Inflammatory macrophage (primary cell): ENCODE measurements around the gene CLPTM1L.
"Not testable (repeated sequence)": the region's sequence is repeated elsewhere in the genome, so short reads cannot be mapped to it uniquely, and the experiment has no call there.

Experiments
- DNase-seq, 2 donors: peaks; one replicate each; pipeline ENCODE4 v3.0.0-alpha.2; 2020 to 2022

CLPTM1L gene

DNA sequence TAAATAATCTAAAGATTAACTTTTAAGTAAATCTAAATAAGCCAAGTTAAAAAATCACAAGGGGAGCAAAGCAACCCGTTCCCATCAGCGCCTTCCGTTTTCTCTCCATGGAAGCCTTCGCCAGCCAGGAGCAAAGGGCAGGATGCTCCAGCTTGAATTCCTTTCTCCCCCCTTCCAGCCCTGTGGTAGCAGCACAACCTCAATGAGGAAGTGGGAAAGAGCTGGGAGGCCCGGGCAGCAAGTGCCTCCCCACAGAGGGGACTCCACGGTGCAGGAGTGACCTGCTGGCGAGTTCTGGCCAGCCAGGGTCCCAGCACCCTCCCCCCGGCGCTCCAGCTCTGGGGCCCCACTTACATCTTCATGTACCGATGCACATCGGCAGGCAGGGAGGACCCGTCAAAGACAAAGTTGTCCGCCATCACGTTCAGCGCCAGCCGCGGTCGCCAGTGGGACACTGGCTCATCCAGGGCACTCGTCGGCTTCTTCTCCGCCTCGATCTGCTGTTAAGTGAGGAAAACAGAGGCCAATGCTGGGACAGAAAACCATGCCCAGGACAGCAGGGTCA is 6.3 kb downstream of the CLPTM1L start:
- DNase-seq: no peak

DNA sequence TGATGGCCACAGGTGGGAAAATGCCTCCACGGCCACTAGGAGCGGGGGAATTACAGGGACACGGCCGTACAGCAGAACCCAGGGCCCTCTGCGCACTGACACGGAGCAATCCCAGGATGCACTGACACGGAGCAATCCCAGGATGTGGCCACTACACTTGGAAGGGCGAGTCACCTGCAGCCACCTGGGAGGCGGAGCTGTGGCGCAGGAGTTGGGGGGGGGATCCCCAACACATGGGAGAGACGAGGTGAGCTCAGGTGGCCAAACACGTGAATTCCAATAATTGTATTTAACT is 6.8 kb downstream of the CLPTM1L start:
- DNase-seq: no peak

DNA sequence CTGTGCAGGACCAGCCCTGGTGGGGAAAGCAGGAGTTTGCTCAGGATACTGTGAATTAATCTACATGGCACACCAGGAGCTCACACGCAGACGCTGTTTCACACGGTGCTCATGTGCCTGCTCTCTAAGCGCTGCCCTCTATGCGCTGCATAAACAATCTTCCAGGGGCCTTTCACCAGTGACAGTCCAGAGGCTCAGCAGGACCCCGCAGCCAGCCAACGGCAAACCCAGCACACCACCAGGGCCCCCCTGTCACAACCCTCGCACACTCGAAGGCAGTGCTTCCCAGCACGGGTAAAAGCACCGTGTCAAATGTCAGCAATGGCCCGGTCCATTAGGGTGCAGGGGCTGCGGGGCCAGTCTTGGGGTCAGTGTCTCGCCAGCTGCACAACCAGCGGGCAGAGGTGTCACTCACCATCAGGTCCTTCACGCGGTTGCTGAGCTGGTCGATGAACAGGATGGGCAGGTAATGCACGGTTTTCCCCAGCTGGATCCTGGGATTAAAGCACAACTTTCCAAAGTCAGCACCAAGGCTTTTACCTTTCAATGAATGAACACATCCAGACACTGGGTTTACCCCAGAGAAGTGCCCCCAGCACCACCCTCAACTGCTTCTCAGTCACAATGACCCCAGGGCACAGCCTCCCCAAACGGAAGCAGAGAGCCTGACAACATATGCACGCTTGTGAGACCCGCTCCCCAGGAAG is 7.3 kb downstream of the CLPTM1L start:
- DNase-seq: no peak

DNA sequence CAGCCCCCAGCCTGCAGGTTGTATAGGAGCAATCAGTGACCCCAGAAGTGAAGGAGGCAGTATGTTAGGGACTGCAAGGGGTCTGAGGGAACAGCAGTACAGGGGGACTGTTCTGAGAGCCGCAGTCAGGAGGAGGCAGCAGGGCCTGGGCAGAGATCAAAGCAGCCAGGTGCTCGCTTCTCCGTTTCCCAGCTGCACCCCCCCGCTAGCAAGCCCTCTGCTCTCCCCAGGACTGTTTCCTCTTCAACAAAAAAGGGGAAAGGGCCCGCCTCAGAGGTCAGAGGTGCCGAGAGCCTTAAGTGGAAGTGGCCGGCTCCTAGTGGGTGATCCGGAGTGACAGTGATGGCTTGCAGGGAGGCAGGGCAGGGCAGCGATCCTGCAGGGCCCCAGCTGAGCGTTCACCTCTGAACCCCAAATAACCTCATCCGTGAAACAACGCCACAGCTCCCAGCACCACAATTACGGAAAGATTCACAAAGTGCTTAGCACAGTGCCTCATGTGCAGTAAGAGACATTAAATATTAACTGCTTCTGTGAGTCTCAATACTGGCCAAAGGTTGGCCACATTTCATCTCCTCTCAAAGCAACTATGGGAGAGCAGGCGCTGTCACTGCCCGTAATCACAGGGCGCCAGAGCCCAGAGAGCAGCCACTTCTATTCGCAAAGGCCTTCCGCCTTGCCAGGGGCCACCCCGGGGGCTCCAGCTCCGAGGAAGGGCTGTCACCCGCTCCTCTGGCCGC is 8.0 kb downstream of the CLPTM1L start:
- no peak for DNase-seq

DNA sequence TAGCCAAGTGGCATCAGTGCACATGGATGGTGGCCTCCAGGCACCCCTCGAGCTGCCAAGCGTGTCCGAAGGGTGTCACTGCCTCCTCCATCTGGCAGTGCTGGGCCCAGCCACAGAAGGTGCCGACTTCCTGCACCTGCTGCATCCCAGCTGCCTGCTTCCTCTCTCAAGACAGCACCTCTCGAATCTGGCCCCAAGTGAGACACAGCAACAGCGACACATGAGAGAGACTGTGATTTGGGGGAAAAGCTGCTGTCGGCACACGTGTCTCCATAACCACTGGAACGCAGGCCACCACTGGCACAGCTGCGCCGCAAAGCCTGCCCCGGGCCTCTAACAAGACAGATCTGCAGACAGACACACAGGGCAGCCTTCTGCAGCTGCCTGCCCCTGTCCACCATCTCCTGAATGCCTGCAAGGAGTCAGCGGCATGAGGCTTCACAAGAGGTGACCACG is 8.8 kb downstream of the CLPTM1L start:
- no peak for DNase-seq

DNA sequence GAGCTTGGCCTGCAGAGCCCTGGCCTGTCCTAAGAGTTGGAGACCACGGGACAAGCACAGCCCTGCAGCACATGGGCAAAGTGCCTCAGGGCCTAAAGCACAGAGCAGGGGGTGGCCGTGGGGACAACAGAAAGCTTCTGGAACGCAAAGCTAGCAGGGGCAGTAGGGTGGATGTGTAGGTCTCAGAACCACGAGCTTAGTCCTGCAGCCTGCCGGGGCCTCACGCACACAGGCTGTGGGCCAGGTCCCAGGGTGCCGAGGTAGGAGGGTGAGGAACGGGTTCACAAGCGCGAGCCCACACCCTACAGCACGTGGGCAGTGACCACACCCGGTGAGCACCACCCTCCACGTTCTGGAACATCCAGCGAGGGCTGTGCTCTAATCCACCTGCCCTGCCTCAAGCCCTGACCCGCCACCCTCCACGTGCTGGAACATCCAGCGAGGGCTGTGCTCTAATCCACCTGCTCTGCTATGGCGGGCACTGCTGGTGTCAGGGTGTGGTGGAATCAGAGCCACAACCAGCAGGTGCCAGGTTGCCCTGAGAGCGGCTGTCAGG is 9.3 kb downstream of the CLPTM1L start:
- DNase-seq: no peak

DNA sequence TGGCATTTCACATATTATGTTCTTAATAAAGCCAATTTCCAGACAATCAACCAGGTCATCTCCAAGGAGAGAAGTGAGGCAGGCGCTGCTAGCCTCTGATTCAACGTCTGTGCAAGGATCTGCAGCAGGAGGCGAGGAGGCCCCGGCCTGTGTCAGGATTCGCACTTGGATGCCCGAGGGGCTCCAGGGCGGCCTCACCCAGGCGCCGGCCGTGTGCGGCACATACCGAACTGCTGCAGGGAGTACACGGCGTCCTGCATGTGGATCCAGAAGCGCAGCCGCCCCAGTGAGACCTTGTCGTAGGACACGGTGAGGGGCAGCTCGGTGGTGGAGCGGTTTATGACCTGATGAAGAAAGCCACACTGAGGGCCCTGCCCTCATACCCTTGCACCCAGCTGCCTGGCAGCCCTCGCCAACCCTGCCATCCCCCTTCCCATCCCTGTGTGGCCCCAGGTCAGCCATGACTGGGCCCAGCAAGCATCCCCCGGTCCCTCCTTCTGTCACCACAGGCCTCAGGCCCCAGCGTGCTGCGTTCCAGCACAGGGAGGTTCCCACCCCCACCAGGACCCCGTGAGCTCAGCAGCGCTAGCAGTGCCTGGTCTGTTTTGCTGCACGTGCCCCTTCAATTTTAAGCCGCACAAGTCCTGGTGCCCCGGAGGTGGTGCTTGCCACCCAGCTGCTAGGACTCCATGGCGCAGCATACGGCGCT is 9.9 kb downstream of the CLPTM1L start:
- no peak for DNase-seq

DNA sequence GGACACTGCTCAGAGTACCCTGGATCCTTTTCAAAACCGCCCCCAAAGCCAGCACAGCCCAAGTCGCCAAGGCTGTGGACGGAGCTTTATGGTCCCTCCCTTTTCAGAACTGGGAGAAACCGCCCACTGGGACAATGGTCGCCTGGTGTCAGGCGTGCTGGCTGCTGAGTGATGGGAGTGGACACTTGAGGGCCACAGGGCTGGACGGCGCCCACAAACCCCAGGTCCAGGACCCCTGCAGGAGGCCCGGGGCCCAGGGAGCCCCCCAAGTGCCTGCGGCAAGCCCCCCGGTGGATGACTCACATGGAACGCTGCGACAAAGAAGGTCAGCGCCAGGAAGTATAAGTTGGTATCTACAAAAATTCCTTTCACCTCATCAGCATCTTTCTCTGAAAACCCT is 10.9 kb downstream of the CLPTM1L start:
- DNase-seq: no peak

DNA sequence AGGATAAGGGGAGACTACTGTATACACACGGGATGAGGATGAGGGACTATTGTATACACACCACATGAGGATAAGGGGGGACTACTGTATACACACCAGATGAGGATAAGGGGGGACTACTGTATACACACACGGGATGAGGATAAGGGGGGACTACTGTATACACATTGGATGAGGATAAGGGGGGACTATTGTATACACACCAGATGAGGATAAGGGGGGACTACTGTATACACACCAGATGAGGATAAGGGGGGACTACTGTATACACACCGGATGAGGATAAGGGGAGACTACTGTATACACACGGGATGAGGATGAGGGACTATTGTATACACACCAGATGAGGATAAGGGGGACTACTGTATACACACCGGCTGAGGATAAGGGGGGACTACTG is 11.6 kb downstream of the CLPTM1L start:
- DNase-seq: not testable (repeated sequence)

DNA sequence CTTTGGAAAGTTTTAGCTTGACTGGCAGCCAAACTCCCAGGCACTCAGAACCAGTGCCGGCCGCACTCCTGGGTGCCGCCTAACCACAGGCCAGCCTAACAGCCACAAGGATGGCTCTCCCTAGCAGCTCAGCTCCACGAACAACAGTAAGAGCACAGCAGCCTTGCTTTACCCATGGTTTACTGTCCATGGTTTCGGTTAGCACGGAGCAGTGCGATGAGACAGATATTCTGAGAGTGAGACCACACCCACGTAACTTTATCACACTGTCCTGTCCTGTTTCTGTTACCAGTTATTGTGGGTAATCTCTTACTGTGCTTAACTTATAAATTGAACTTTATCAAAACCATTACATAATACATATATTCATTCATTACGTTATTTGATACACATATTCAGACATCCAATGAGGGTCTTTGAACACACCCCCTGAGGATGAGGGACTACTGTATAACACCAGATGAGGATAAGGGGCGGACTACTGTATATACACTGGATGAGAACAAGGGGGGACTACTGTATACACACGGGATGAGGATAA is 12.4 kb downstream of the CLPTM1L start:
- no peak for DNase-seq

DNA sequence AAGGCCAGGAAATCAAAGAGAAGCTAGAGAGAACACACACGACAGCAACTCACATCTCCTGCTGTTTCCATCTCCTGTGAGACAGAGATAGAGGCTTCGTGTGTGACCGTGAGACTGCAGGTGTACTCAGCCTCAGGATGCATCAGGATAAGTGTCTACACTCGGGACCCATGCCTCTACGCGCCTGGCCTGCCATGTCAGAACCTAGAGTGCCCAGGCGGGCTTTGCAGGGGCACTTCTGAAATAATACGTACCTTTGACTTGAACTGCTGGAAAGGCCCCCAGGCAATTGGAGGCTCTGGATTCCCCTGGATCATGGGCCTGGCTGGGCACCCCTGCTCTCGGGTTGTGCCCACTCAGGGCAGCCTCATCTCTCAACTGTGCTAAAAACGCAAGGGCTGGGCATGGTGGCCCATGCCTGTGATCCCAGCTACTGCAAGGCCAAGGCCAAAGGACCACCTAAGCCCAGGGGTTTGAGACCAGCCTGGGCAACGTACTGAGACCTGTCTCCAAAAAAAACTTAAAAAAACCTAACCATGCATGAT is 13.0 kb downstream of the CLPTM1L start:
- no peak for DNase-seq

DNA sequence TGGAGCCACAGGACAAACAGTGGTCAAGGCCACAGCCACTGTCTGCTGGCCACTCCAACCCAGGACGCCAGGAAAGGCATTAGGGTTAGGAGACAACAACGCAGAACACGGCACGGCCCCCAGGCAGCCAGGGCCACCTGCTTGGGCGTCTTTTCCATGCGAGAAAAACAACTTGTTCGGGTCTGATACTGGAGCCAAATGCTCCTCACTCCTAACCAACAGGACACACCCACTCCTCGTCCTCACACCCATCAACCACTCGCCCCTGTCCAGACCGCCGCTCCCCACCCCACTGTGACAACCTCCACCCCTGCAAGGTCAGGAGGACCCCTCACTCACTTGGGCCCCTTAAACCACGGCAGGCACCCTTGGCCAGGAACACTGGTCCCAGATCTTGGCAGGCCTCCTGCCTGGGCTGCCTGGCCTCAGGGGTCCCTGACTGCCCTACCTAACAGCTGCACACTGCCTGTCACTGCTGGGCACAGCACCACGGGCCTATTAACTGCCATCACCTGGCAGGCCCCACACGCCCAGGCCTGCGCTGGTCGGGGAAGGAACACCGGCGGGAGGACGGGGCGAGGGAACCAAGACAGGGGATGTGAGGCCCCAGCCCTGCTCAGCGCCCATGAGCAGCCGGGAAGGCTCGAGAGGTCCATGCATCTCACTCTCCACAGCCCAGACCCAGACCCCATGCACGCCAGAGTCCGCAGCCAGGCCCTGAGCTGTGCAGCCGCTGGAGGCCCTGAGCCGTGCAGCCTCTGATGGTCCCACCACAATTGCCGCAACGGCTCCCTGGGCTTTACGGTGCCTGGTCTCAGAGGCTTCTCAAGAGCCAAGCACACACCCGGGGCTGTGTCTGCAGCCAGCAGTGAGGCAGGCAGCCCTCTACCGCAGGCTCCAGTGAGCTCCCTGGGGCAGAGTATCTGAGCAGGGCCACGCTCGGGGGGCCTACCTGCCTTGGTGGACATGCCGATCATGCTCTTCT is 13.8 kb downstream of the CLPTM1L start:
- DNase-seq: no peak

DNA sequence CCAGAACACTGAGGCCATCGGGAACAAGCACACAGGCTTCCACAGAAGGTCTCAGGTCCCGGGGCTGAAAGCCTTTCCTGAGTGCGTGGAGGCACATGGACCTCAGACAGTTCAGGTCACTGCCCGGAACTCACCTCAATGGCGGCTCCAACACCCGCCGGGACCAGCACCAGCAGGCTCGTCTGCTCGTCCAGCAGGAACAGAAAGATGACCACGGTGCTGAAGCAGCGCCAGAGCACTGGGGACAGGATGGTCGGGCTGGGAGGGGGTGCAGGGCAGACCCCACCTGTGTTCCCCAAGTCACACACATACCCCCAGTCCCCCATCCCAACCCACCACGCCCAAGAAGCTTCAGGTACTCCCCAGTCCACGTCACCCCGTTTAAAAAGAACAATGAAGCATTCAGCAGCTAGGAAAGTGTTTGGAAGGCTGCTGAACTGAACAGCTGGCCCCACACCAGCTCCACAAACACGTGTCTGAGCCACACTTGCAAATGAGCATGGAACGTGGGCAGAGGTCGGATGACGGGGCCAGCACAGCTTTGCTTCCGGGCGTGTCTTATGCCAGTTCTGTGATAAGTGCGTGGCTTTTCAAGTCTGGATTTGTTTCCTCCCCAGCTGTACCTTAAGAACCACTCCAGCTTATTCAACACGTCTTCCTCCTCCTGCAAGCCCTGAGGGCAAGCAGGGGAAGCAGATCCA is 14.6 kb downstream of the CLPTM1L start:
- no peak for DNase-seq

DNA sequence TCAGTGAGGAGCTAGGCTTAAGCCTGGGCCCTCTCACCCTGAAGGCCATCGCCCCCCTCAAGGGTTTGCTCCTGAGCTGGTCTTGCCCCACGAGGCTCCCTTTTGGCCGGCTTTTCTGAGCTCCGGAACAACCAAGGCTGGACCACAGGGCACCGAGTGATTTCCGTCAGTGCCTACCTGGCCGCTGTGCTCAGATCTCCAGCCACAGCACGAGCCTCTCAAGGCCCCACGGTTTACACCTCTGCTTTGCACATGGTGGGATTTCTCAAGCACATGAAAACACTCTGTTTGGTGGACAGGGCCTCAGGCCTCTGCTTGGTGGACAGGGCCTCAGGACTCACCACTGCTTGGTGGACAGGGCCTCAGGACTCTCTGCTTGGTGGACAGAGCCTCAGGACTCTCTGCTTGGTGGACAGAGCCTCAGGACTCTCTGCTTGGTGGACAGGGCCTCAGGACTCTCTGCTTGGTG is 15.8 kb downstream of the CLPTM1L start:
- DNase-seq: no peak

DNA sequence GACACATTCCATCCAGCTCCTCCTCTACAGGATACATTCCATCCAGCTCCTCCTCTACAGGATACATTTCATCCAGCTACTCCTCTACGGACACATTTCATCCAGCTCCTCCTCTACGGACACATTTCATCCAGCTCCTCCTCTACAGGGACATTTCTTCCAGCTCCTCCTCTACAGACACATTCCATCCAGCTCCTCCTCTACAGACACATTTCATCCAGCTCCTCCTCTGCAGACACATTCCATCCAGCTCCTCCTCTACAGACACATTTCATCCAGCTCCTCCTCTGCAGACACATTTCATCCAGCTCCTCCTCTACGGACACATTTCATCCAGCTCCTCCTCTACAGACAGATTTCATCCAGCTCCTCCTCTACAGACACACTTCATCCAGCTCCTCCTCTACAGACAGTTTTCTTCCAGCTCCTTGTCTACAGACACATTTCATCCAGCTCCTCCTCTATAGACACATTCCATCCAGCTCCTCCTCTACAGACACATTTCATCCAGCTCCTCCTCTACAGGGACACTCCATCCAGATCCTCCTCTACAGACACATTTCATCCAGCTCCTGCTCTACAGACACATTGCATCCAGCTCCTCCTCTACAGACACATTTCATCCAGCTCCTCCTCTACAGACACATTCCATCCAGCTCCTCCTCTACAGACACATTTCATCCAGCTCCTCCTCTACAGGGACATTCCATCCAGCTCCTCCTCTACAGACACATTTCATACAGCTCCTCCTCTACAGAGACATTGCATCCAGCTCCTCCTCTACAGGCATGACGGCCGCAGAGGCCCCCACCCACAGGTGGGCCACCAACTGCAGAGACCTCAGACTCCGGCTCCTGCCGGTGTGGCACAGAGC is 16.4 kb downstream of the CLPTM1L start:
- not testable (repeated sequence) for DNase-seq

DNA sequence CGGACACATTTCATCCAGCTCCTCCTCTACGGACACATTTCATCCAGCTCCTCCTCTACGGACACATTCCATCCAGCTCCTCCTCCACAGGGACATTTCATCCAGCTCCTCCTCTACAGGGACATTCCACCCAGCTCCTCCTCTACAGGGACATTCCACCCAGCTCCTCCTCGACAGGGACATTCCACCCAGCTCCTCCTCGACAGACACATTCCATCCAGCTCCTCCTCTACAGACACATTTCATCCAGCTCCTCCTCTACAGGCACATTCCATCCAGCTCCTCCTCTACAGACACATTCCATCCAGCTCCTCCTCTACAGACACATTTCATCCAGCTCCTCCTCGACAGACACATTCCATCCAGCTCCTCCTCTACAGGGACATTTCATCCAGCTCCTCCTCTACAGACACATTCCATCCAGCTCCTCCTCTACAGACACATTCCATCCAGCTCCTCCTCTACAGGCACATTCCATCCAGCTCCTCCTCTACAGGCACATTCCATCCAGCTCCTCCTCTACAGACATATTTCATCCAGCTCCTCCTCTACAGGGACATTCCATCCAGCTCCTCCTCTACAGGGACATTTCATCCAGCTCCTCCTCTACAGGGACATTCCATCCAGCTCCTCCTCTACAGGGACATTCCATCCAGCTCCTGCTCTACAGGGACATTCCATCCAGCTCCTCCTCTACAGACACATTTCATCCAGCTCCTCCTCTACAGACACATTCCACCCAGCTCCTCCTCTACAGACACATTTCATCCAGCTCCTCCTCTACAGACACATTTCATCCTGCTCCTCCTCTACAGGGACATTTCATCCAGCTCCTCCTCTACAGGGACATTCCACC is 17.8 kb downstream of the CLPTM1L start:
- not testable (repeated sequence) for DNase-seq

DNA sequence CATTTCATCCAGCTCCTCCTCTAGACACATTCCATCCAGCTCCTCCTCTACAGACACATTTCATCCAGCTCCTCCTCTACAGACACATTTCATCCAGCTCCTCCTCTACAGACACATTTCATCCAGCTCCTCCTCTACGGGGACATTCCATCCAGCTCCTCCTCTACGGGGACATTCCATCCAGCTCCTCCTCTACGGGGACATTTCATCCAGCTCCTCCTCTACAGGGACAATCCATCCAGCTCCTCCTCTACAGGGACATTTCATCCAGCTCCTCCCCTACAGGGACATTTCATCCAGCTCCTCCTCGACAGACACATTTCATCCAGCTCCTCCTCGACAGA is 18.4 kb downstream of the CLPTM1L start:
- DNase-seq: not testable (repeated sequence)

DNA sequence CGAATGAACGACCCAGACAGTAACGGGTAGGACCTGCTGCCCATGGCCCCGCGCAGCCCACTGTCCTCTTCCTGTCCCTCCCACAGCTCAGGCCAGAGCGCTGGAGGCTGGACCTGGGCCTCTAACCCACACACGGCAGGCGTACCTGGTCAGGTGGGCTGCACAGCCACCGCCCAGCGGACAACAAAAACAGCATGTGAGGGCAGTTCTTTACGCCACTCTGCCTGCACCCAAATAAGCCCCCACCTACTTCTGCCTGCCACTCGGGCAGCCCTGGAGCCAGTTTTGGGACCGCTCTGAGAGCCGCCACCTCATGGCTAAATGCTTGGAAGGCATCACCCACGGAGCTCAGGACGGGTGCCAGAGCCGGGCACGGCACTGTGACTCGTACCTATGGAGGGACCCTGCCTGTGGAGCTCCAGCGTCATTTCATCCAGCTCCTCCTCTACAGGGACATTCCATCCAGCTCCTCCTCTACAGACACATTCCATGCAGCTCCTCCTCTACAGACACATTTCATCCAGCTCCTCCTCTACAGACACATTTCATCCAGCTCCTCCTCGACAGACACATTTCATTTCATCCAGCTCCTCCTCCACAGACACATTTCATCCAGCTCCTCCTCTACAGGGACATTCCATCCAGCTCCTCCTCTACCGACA is 18.9 kb downstream of the CLPTM1L start:
- DNase-seq: no peak
